ENCODE measurements around the gene CCNY.

GRCh38 chr10:35554461-35555056 is 218.2 kb downstream of the CCNY start:
- TF ChIP-seq POLR2AphosphoS5 (IDR thresholded peaks at IDR 0.05; ENCODE audit: low read depth, low read length) (no peak), POLR2A (IDR thresholded peaks at IDR 0.05; ENCODE audit: low read depth, low read length) (no peak), TAF1 (IDR thresholded peaks at IDR 0.05; ENCODE audit: low read depth, low read length) (no peak)

Data from GM12891 (cell line).